Motor neuron (in vitro differentiated cells): ENCODE data around the gene SPIRE1. TPM values are rescaled to one million over a fixed set of nuclear protein-coding genes. Genes with fewer than 3 reads are reported as not detected.

ENCODE experiments used
- ATAC-seq, 8 experiments: fragments of 200-7000 bp; cut with Tn5 transposase; replicated peaks in 6 of 8; 2 replicates each; pipeline ENCODE4 v1.8.0; 2021; ENCODE audit warnings: mild to moderate bottlenecking in 8 of 8, moderate library complexity in 8 of 8
- H3K27ac ChIP-seq, 2 donors: fragments of 250-450 bp; sonication (Bioruptor Pico); 2 replicates each; pipeline ENCODE4 v1.9.0; 2021; ENCODE audit warnings: antibody characterized with exemption in 2 of 2, mild to moderate bottlenecking in 2 of 2, moderate library complexity in 1 of 2
- H3K4me1 ChIP-seq, 2 donors: fragments of 250-450 bp; sonication (Bioruptor Pico); replicated peaks in 1 of 2; 2 replicates each; pipeline ENCODE4 v1.6.1; 2021; ENCODE audit warnings: antibody characterized with exemption in 2 of 2, mild to moderate bottlenecking in 2 of 2, moderate library complexity in 1 of 2
- H3K4me3 ChIP-seq, 5 donors: fragments of 250-450 bp; sonication (Bioruptor Pico); 2 replicates each; pipeline ENCODE4 v1.9.0; 2021; ENCODE audit warnings: antibody characterized with exemption in 5 of 5, mild to moderate bottlenecking in 5 of 5, moderate library complexity in 4 of 5
- WGBS, 10 experiments: fragments of 450-650 bp; shearing (Covaris generic); methylation state at CpG; one replicate each; pipeline ENCODE4 v1.0.0; 2022; 5-methylcytosine and 5-hydroxymethylcytosine counted together
- in situ Hi-C, 9 experiments: fragments of 400-800 bp; cut with MboI; loops; one replicate each; pipeline ENCODE4 v1.15.0; 2021; ENCODE audit warnings: low sequenced_read_pairs in 9 of 9, low pct_unique_long_range_greater_than_20kb in 2 of 9; ENCODE audit not compliant: unreplicated experiment in 9 of 9
- total RNA-seq, 8 experiments: library from RNA; unstranded; fragments of 300-600 nt; gene quantifications; 2 replicates each; pipeline versions ENCODE4 v1.2.3 to v1.2.4, GENCODE V29; 2022

Gene SPIRE1
- total RNA-seq, 8 experiments from 2014 or later: 10.2 to 46.3 (median 21.0) TPM

- no peak overlapping the region for H3K27ac ChIP-seq
- H3K4me1 ChIP-seq: peaks cover 2 to 3% of the 10 kb centered on the region in 2 donors
- 92 to 100% (median 96%) methylated on average over 1 to 12 of the region's 51 CpGs; no CpG with 5 or more reads in 5 of the 10 experiments for WGBS, 10 experiments
- in situ Hi-C loops: loop anchor here in 1 of 9 experiments (25.0 kb wide), 1 partner anchor 103 kb away; no protein-coding TSS in a partner anchor
- ATAC-seq: no peak
- H3K4me3 ChIP-seq: no peak overlapping the region
Observed at GRCh38 chr18:12433829-12434540, 223.9 kb downstream of the SPIRE1 start.

- Histone ChIP-seq H3K4me3 (no peak overlapping the region), H3K27ac (no peak overlapping the region), H3K4me1 (peaks cover 2 to 3% of the 10 kb centered on the region in 2 donors)
- in situ Hi-C loops: loop anchor here in 1 of 9 experiments (25.0 kb wide), 1 partner anchor 104 kb away; no protein-coding TSS in a partner anchor
- 93 to 100% (median 97%) methylated on average over 2 to 25 of the region's 31 CpGs; no CpG with 5 or more reads in 4 of the 10 experiments for WGBS, 10 experiments
- no peak for ATAC-seq
Observed at GRCh38 chr18:12432881-12433280, 225.0 kb downstream of the SPIRE1 start.

DNA sequence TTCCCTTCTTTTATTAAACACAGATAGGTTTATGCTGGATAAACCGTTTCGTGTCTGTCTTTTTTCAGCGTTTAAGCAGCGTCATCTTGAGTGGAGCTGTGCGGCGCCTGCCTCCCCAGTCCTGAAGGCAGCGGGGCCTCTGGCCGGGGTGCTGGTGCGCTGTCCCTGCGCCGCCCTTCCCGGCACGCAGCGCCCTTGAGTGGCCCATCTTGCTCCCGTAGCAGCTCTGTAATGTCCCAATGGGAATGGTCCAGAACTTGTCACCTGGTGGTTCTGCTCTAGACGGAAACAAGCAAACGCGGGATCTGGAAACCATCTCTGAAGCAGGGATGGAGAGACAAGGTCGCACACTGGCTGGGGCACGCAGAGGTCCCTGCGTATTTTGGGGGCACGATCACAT lies 225.7 kb downstream of the SPIRE1 start:
- Histone ChIP-seq H3K4me1 (peaks cover 2 to 3% of the 10 kb centered on the region in 2 donors), H3K27ac (no peak overlapping the region), H3K4me3 (no peak overlapping the region)
- WGBS, 10 experiments: 90 to 100% (median 96%) methylated on average over 3 to 19 of the region's 22 CpGs; no CpG with 5 or more reads in 4 of the 10 experiments
- no peak for ATAC-seq
- in situ Hi-C loops: loop anchor here in 1 of 9 experiments (25.0 kb wide), 1 partner anchor 105 kb away; no protein-coding TSS in a partner anchor

- no peak for ATAC-seq
- 80 to 100% (median 94%) methylated on average over 1 to 5 of the region's 16 CpGs; no CpG with 5 or more reads in 3 of the 10 experiments for WGBS, 10 experiments
- Histone ChIP-seq H3K4me1 (peaks cover 2 to 3% of the 10 kb centered on the region in 2 donors), H3K4me3 (no peak overlapping the region), H3K27ac (no peak overlapping the region)
- in situ Hi-C loops: loop anchor here in 1 of 9 experiments (25.0 kb wide), 1 partner anchor 106 kb away; no protein-coding TSS in a partner anchor
Observed at GRCh38 chr18:12431561-12431960, 226.3 kb downstream of the SPIRE1 start.

DNA sequence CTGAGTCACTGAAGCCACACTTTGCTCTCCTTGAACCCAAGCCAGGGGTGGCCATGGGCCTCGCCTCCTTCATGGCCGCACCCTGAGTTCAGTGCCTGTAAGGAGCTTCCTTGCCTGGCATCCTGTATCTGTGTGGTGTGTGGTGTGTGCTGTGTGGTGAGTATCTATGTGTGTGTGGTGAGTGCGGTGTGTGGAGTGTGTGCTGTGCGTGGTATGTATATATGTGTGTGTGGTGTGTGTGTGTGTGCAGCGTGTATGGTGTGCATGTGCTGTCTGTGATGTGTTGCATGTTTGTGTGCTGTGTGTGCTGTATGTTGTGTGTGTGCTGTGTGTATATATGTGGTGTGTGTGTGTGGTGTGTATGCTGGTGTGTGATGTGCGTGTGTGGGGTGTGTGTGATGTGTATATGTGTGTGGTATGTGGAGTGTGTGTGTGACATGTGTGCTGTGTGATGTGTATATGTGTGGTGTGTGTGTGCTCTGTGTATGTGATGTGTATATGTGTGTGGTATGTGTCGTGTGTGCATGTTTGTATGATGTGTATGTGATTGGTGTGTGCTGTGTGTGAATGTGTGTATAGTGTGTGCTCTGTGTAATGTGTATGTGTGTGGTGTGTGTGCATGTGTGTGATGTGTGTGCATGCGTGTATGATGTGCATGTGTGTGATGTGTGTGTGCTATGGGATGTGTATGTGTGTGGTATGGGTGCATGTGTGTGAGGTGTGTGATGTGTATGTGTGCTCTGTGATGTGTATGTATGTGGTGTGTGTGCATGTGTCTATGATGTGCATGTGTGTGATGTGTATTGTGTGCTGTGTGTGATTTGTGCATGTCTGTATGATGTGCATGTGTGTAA lies 227.5 kb downstream of the SPIRE1 start:
- WGBS, 10 experiments: 92 to 100% (median 100%) methylated on average over 1 to 5 of the region's 8 CpGs; no CpG with 5 or more reads in 4 of the 10 experiments
- in situ Hi-C loops: loop anchor here in 1 of 9 experiments (25.0 kb wide), 1 partner anchor 107 kb away; no protein-coding TSS in a partner anchor
- ATAC-seq: no peak

GRCh38 chr18:12429556-12429955 lies 228.4 kb downstream of the SPIRE1 start:
- no peak for ATAC-seq
- in situ Hi-C loops: loop anchor here in 1 of 9 experiments (25.0 kb wide), 1 partner anchor 108 kb away; no protein-coding TSS in a partner anchor
- H3K4me1 ChIP-seq: peaks cover 0 to 1% of the 10 kb centered on the region in 2 donors
- H3K27ac ChIP-seq: no peak overlapping the region
- no peak overlapping the region for H3K4me3 ChIP-seq
- 85 to 97% (median 95%) methylated on average over 6 to 10 of the region's 16 CpGs; no CpG with 5 or more reads in 7 of the 10 experiments for WGBS, 10 experiments

More for the DNA sequence above, 227.5 kb downstream of the SPIRE1 start:
- no peak overlapping the region for H3K27ac ChIP-seq
- no peak overlapping the region for H3K4me3 ChIP-seq
- H3K4me1 ChIP-seq: peaks cover 2 to 3% of the 10 kb centered on the region in 2 donors

- H3K27ac ChIP-seq: no peak overlapping the region
Observed at GRCh38 chr18:12428923-12429322, 229.0 kb downstream of the SPIRE1 start.

DNA sequence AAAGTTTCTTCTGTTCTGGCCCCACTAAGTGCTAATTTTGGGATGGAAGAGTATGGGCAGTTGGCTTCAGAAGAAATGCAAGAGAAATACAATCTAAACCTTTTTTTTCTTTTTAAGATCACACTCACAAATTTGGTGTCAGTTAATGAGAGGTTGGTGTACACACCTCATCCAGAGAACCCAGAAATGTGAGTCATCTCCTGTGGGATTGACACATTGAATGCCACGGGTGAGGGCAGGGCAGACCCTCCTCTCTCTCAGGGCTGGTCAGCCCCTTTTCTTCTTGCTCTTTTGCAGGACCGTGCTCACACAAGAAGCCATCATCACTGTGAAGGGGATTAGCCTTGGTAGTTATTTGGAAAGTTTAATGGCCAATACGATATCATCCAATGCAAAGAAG lies 231.0 kb downstream of the SPIRE1 start:
- Histone ChIP-seq H3K27ac (no peak overlapping the region), H3K4me1 (no peaks in the 10 kb centered on the region), H3K4me3 (no peak overlapping the region)
- in situ Hi-C loops: loop anchor here in 1 of 9 experiments (25.0 kb wide), 1 partner anchor 110 kb away; no protein-coding TSS in a partner anchor
- no peak for ATAC-seq
- WGBS, 10 experiments: 75 to 100% (median 97%) methylated on average over 1 to 3 of the region's 3 CpGs; no CpG with 5 or more reads in 4 of the 10 experiments

More at GRCh38 chr18:12428923-12429322, 229.0 kb downstream of the SPIRE1 start:
- Histone ChIP-seq H3K4me3 (no peak overlapping the region), H3K4me1 (no peaks in the 10 kb centered on the region)
- 68 to 100% (median 95%) methylated on average over 2 to 5 of the region's 12 CpGs; no CpG with 5 or more reads in 4 of the 10 experiments for WGBS, 10 experiments
- in situ Hi-C loops: loop anchor here in 1 of 9 experiments (25.0 kb wide), 1 partner anchor 108 kb away; no protein-coding TSS in a partner anchor
- ATAC-seq: no peak

GRCh38 chr18:12424252-12424651 lies 233.7 kb downstream of the SPIRE1 start:
- Histone ChIP-seq H3K4me1 (peaks cover 6 to 9% of the 10 kb centered on the region in 2 donors), H3K4me3 (no peak overlapping the region), H3K27ac (no peak overlapping the region)
- in situ Hi-C loops: loop anchor here in 1 of 9 experiments (25.0 kb wide), 1 partner anchor 513 kb away; the partner anchor contains the start of gene SEH1L
- no peak for ATAC-seq
- 71 to 100% (median 91%) methylated on average over 1 to 4 of the region's 4 CpGs; no CpG with 5 or more reads in 2 of the 10 experiments for WGBS, 10 experiments

DNA sequence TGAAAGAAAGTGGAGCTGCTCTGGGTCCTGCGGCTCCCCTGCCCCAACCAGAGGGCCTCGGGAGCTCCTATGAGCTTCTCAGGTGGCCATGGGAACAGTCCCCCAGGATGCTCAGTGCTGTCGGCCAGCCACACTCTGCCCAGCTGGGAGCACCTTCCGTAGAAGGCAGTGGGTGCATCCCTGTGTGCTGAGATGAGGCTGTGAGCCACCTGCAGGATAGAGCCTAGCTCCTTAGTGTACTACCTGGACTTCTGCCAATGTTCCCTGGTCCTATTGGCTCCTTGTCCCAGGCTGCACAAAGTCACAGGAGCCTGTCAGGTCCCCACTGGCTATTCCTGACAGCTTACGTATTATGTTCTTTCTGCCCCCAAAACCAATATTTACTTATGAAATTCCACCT lies 234.1 kb downstream of the SPIRE1 start:
- 81 to 100% (median 83%) methylated on average over 1 to 5 of the region's 5 CpGs; no CpG with 5 or more reads in 6 of the 10 experiments for WGBS, 10 experiments

GRCh38 chr18:12423393-12423792 lies 234.5 kb downstream of the SPIRE1 start:
- Histone ChIP-seq H3K4me3 (no peak overlapping the region), H3K27ac (no peak overlapping the region), H3K4me1 (peaks cover 6 to 9% of the 10 kb centered on the region in 2 donors)
- in situ Hi-C loops: loop anchor here in 1 of 9 experiments (25.0 kb wide), 1 partner anchor 514 kb away; the partner anchor contains the start of gene SEH1L
- WGBS, 10 experiments: 90 to 100% (median 94%) methylated on average over 1 to 5 of the region's 10 CpGs; no CpG with 5 or more reads in 6 of the 10 experiments
- no peak for ATAC-seq

More for the DNA sequence above, 234.1 kb downstream of the SPIRE1 start:
- ATAC-seq: no peak
- Histone ChIP-seq H3K27ac (no peak overlapping the region), H3K4me3 (no peak overlapping the region), H3K4me1 (peaks cover 6 to 9% of the 10 kb centered on the region in 2 donors)
- in situ Hi-C loops: loop anchor here in 1 of 9 experiments (25.0 kb wide), 1 partner anchor 513 kb away; the partner anchor contains the start of gene SEH1L

GRCh38 chr18:12422936-12423335 lies 235.0 kb downstream of the SPIRE1 start:
- ATAC-seq: peak in 1 of 8 experiments; percentile 21
- WGBS, 10 experiments: 70 to 100% (median 87%) methylated on average over 2 to 4 of the region's 9 CpGs; no CpG with 5 or more reads in 4 of the 10 experiments
- in situ Hi-C loops: loop anchor here in 1 of 9 experiments (25.0 kb wide), 1 partner anchor 514 kb away; the partner anchor contains the start of gene SEH1L
- Histone ChIP-seq H3K27ac (no peak overlapping the region), H3K4me1 (peaks cover 6 to 9% of the 10 kb centered on the region in 2 donors), H3K4me3 (no peak overlapping the region)
